Measurements from ENCODE around the gene PHETA1. TPM values are rescaled to one million over a fixed set of nuclear protein-coding genes. Genes with fewer than 3 reads are reported as not detected.

The PHETA1 gene, protein sequence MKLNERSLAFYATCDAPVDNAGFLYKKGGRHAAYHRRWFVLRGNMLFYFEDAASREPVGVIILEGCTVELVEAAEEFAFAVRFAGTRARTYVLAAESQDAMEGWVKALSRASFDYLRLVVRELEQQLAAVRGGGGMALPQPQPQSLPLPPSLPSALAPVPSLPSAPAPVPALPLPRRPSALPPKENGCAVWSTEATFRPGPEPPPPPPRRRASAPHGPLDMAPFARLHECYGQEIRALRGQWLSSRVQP
- total RNA-seq (1.3 TPM), polyA plus RNA-seq (4.4 TPM)
- long read RNA-seq, donor 1 = 0 reads
- long read RNA-seq, donor 2 = 0 reads
- long read RNA-seq, donor 3 = 0 reads
- long read RNA-seq, donor 4 = 0 reads
- long read RNA-seq, donor 5 = 0 reads
- long read RNA-seq, donor 6 = 0 reads
- long read RNA-seq, donor 7 = 0 reads
- long read RNA-seq, donor 8, partial matches to known transcripts = 0 of 2 reads
- long read RNA-seq, donor 8, other reads (novel, unspliced or antisense) = 0 of 2 reads
- long read RNA-seq, donor 9 = 0 reads
- long read RNA-seq, donor 10 = 0 reads

DNA sequence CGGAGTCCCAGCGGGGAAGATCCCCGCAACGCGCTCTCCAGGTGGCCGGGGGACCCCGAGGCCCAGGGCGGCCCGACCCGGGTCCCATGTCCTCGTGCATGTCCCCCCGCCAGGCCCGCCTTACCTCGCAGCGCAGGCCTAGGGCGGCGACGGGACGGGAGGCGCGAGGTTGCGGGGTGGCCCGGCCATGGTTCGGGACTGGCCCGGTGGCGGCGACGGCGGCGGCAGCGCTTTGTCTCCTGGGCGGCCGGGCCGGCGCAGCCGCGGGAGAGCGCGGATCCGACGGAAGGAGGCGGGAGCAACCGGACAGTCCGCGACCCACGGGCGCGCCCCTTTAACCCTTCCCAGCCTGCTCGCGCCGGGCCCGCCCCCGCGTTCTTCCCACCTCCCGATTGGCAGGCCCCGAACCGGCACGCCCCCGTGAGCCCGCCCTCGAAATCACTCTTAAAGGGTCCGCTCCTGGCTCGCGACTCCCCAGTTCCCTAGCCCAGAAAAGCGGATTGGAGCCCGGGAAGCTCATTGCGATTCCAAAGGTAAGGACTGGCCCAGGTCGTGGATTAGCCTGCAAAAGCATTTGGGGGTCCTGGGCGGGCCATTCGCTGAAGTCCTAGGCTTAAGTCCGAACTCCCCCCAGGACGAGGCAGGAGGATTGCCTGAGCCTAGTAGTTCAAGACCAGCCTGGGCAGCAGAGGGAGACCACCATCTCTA lies at the start of gene PHETA1:
PHETA1 (minus strand) TSS at position 308 of the 708 bp plus-strand sequence. CDS start 5,668 bp downstream, outside the sequence.
- Histone ChIP-seq H3K27me3 (ENCODE audit: control insufficient read depth in 2 of 2, insufficient read depth in 1 of 2, low read length in 1 of 2) (peaks cover 2 to 31% of the 10 kb centered on the region in 2 donors), H3K9me3 (ENCODE audit: control insufficient read depth in 2 of 2, insufficient read depth in 1 of 2, low read length in 1 of 2) (no peaks in the 10 kb centered on the region), H3K36me3 (ENCODE audit: control insufficient read depth in 2 of 2, insufficient read depth in 2 of 2, low read length in 1 of 2) (no peaks in the 10 kb centered on the region), H3K4me1 (ENCODE audit: control insufficient read depth in 2 of 2, insufficient read depth in 2 of 2, low read length in 2 of 2) (peaks cover 7 to 15% of the 10 kb centered on the region in 2 donors), H3K27ac (ENCODE audit: low read depth in 1 of 2, low read length in 1 of 2) (no peak within 1 kb of the TSS), H3K4me3 (ENCODE audit: low read length in 2 of 2) (peak within 1 kb of the TSS; percentile 41 to 75)
- DNase-seq (ENCODE audit: low read depth in 6 of 9, low spot score in 9 of 9) = peak; percentile 11 to 70 (median 40)
- WGBS = 1% methylated on average over 72 of the region's 72 CpGs

GRCh38 chr12:111418594-111418880 lies 49.6 kb upstream of the PHETA1 start:
- H3K4me1 ChIP-seq (ENCODE audit: control insufficient read depth in 2 of 2, insufficient read depth in 2 of 2, low read length in 2 of 2) = peaks cover 0 to 3% of the 10 kb centered on the region in 2 donors
- no peak overlapping the region for H3K4me3 ChIP-seq (ENCODE audit: low read length in 2 of 2)
- H3K9me3 ChIP-seq (ENCODE audit: control insufficient read depth in 2 of 2, insufficient read depth in 1 of 2, low read length in 1 of 2) = no peaks in the 10 kb centered on the region
- peaks cover 21 to 32% of the 10 kb centered on the region in 2 donors for H3K36me3 ChIP-seq (ENCODE audit: control insufficient read depth in 2 of 2, insufficient read depth in 2 of 2, low read length in 1 of 2)
- no peaks in the 10 kb centered on the region for H3K27me3 ChIP-seq (ENCODE audit: control insufficient read depth in 2 of 2, insufficient read depth in 1 of 2, low read length in 1 of 2)
- no peak overlapping the region for H3K27ac ChIP-seq (ENCODE audit: low read depth in 1 of 2, low read length in 1 of 2)
- no peak for DNase-seq (ENCODE audit: low read depth in 6 of 9, low spot score in 9 of 9)
- 98% methylated on average over 30 of the region's 30 CpGs for WGBS

- no peak for DNase-seq (ENCODE audit: low read depth in 6 of 9, low spot score in 9 of 9)
- H3K27ac ChIP-seq (ENCODE audit: low read depth in 1 of 2, low read length in 1 of 2) = no peak overlapping the region
- H3K36me3 ChIP-seq (ENCODE audit: control insufficient read depth in 2 of 2, insufficient read depth in 2 of 2, low read length in 1 of 2) = peaks cover 21 to 32% of the 10 kb centered on the region in 2 donors
- over 99% methylated on average over 67 of the region's 67 CpGs for WGBS
- no peaks in the 10 kb centered on the region for H3K9me3 ChIP-seq (ENCODE audit: control insufficient read depth in 2 of 2, insufficient read depth in 1 of 2, low read length in 1 of 2)
- H3K27me3 ChIP-seq (ENCODE audit: control insufficient read depth in 2 of 2, insufficient read depth in 1 of 2, low read length in 1 of 2) = no peaks in the 10 kb centered on the region
- peaks cover 0 to 9% of the 10 kb centered on the region in 2 donors for H3K4me1 ChIP-seq (ENCODE audit: control insufficient read depth in 2 of 2, insufficient read depth in 2 of 2, low read length in 2 of 2)
- H3K4me3 ChIP-seq (ENCODE audit: low read length in 2 of 2) = no peak overlapping the region
These were observed 49.1 kb upstream of the PHETA1 start for GRCh38 chr12:111417784-111418593.

- H3K9me3 ChIP-seq (ENCODE audit: control insufficient read depth in 2 of 2, insufficient read depth in 1 of 2, low read length in 1 of 2) = no peaks in the 10 kb centered on the region
- H3K4me3 ChIP-seq (ENCODE audit: low read length in 2 of 2) = no peak overlapping the region
- H3K27ac ChIP-seq (ENCODE audit: low read depth in 1 of 2, low read length in 1 of 2) = no peak overlapping the region
- no peaks in the 10 kb centered on the region for H3K27me3 ChIP-seq (ENCODE audit: control insufficient read depth in 2 of 2, insufficient read depth in 1 of 2, low read length in 1 of 2)
- WGBS = over 99% methylated on average over 2 of the region's 2 CpGs
- no peak for DNase-seq (ENCODE audit: low read depth in 6 of 9, low spot score in 9 of 9)
- peaks cover under 1 to 16% of the 10 kb centered on the region in 2 donors for H3K4me1 ChIP-seq (ENCODE audit: control insufficient read depth in 2 of 2, insufficient read depth in 2 of 2, low read length in 2 of 2)
- H3K36me3 ChIP-seq (ENCODE audit: control insufficient read depth in 2 of 2, insufficient read depth in 2 of 2, low read length in 1 of 2) = peaks cover 21 to 32% of the 10 kb centered on the region in 2 donors
These were observed 48.4 kb upstream of the PHETA1 start for GRCh38 chr12:111417290-111417689.

DNA sequence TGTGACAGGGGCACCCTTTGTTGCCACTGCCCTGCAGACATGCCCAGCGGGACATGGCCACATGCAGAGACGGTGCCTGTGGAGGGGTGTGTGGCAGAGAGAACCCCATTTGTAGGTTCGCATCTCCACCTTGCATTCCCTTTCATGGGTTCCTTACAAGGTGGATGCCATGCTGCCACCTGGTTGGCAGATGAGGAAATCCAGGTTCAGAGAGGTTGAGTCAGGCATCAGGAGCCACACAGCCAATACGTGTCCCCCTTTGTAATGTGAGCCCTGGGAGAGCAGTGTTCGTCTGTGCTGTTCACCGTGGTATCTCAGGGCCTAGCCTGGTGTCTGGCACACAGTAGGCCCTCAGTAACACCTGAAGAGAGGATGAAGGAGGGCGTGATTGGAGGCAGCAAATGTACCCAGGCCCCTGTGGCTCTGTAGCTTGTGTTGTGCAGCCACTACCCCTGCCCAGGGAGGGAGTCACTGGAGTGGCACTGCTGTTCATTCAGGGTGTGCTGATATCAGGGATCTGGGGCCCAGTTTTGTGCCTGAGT lies 45.9 kb upstream of the PHETA1 start:
- Histone ChIP-seq H3K4me1 (ENCODE audit: control insufficient read depth in 2 of 2, insufficient read depth in 2 of 2, low read length in 2 of 2) (peaks cover 14 to 41% of the 10 kb centered on the region in 2 donors), H3K27me3 (ENCODE audit: control insufficient read depth in 2 of 2, insufficient read depth in 1 of 2, low read length in 1 of 2) (no peaks in the 10 kb centered on the region), H3K36me3 (ENCODE audit: control insufficient read depth in 2 of 2, insufficient read depth in 2 of 2, low read length in 1 of 2) (peaks cover 12 to 21% of the 10 kb centered on the region in 2 donors), H3K4me3 (ENCODE audit: low read length in 2 of 2) (no peak overlapping the region), H3K27ac (ENCODE audit: low read depth in 1 of 2, low read length in 1 of 2) (no peak overlapping the region), H3K9me3 (ENCODE audit: control insufficient read depth in 2 of 2, insufficient read depth in 1 of 2, low read length in 1 of 2) (no peaks in the 10 kb centered on the region)
- DNase-seq (ENCODE audit: low read depth in 6 of 9, low spot score in 9 of 9) = no peak
- 97% methylated on average over 7 of the region's 7 CpGs for WGBS

GRCh38 chr12:111413442-111414086 lies 44.7 kb upstream of the PHETA1 start:
- H3K27ac ChIP-seq (ENCODE audit: low read depth in 1 of 2, low read length in 1 of 2) = no peak overlapping the region
- WGBS = 92% methylated on average over 12 of the region's 12 CpGs
- H3K27me3 ChIP-seq (ENCODE audit: control insufficient read depth in 2 of 2, insufficient read depth in 1 of 2, low read length in 1 of 2) = no peaks in the 10 kb centered on the region
- no peaks in the 10 kb centered on the region for H3K9me3 ChIP-seq (ENCODE audit: control insufficient read depth in 2 of 2, insufficient read depth in 1 of 2, low read length in 1 of 2)
- no peak overlapping the region for H3K4me3 ChIP-seq (ENCODE audit: low read length in 2 of 2)
- peaks cover 3 to 9% of the 10 kb centered on the region in 2 donors for H3K36me3 ChIP-seq (ENCODE audit: control insufficient read depth in 2 of 2, insufficient read depth in 2 of 2, low read length in 1 of 2)
- H3K4me1 ChIP-seq (ENCODE audit: control insufficient read depth in 2 of 2, insufficient read depth in 2 of 2, low read length in 2 of 2) = peaks cover 23 to 53% of the 10 kb centered on the region in 2 donors
- no peak for DNase-seq (ENCODE audit: low read depth in 6 of 9, low spot score in 9 of 9)

DNA sequence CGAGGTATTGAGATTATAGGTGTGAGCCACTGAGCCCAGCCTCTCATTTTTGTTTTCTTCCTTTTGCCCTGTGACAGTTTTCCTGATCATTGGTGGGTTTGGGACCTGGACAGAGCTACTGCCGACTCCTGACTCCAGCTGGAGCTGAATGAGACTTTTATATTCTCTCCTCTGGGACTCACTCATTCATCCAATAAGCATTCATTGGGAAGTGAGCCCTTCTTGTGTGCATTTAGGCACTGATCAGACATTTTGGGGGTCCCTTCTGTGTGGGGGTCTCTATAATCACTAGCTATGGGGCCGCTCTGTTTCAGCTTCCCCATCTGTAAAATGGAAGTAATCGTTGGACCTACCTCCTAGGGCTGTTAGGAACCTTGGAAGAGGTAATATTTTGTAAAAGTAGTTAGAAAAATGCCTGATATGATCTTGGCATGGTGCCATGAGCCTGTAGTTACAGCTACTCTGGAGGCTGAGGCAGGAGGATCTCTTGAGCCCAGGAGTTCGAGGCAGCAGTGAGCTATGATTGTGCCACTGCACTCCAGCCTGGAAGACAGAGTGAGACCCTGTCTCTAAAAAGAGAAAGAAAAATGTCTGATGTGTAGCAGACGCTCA lies 44.0 kb upstream of the PHETA1 start:
- no peaks in the 10 kb centered on the region for H3K9me3 ChIP-seq (ENCODE audit: control insufficient read depth in 2 of 2, insufficient read depth in 1 of 2, low read length in 1 of 2)
- peaks cover 23 to 59% of the 10 kb centered on the region in 2 donors for H3K4me1 ChIP-seq (ENCODE audit: control insufficient read depth in 2 of 2, insufficient read depth in 2 of 2, low read length in 2 of 2)
- no peak overlapping the region for H3K27ac ChIP-seq (ENCODE audit: low read depth in 1 of 2, low read length in 1 of 2)
- H3K27me3 ChIP-seq (ENCODE audit: control insufficient read depth in 2 of 2, insufficient read depth in 1 of 2, low read length in 1 of 2) = no peaks in the 10 kb centered on the region
- peaks cover 2 to 3% of the 10 kb centered on the region in 2 donors for H3K36me3 ChIP-seq (ENCODE audit: control insufficient read depth in 2 of 2, insufficient read depth in 2 of 2, low read length in 1 of 2)
- H3K4me3 ChIP-seq (ENCODE audit: low read length in 2 of 2) = no peak overlapping the region
- no peak for DNase-seq (ENCODE audit: low read depth in 6 of 9, low spot score in 9 of 9)
- WGBS = 84% methylated on average over 6 of the region's 6 CpGs

Data from thymus (tissue), 14 donors.